Stomach (tissue), 9 donors: ENCODE measurements around the gene SLC38A5. TPM values are rescaled to one million over a fixed set of nuclear protein-coding genes. Genes with fewer than 3 reads are reported as not detected.

ENCODE experiments used
- DNase-seq, 2 donors: peaks; one replicate each; pipeline versions ENCODE4 v3.0.0 to v3.0.0-alpha.2; 2013 to 2019
- H3K27ac ChIP-seq, 5 donors: fragments of 200-600 bp in 4 of 5; sonication (generic) in 4 of 5; one replicate each; pipeline ENCODE4 v1.5.1; 2013 to 2019; ENCODE audit warnings: mild to moderate bottlenecking in 1 of 5, moderate library complexity in 1 of 5
- H3K27me3 ChIP-seq, 3 donors: fragments of 200-600 bp; sonication (generic); one replicate each; pipeline ENCODE4 v1.5.1; 2017 to 2019; ENCODE audit warnings: mixed run types in 1 of 3
- H3K36me3 ChIP-seq, 4 donors: fragments of 200-600 bp; sonication (generic); 1 replicate in 3 of 4; 2 replicates in 1 of 4; pipeline ENCODE4 v1.5.1; 2016 to 2019
- H3K4me1 ChIP-seq, 4 donors: fragments of 200-600 bp; sonication (generic); one replicate each; pipeline ENCODE4 v1.5.1; 2016 to 2019
- H3K4me3 ChIP-seq, 4 donors: fragments of 200-600 bp; sonication (generic) in 3 of 4; one replicate each; pipeline ENCODE4 v1.5.1; 2016 to 2019; ENCODE audit warnings: mild to moderate bottlenecking in 1 of 4
- H3K9me3 ChIP-seq, 4 donors: fragments of 200-600 bp; sonication (generic); one replicate each; pipeline ENCODE4 v1.5.1; 2016 to 2019
- EP300 ChIP-seq: sonication (generic); formaldehyde crosslinking; IDR thresholded peaks from one replicate; pipeline ENCODE4 v1.6.1; 2017; ENCODE audit warnings: antibody characterized with exemption
- POLR2A ChIP-seq, 4 donors: fragments of 450-650 bp; IDR thresholded peaks; one replicate each; pipeline ENCODE4 v1.6.1; 2016; ENCODE audit warnings: antibody characterized with exemption in 4 of 4, control low read depth in 2 of 4, mild to moderate bottlenecking in 1 of 4, moderate library complexity in 1 of 4
- POLR2AphosphoS5 ChIP-seq, 3 donors: sonication (generic); formaldehyde crosslinking; IDR thresholded peaks; one replicate each; pipeline ENCODE4 v1.6.1; 2016; ENCODE audit warnings: antibody characterized with exemption in 3 of 3
- WGBS, 5 donors: extraction: QIAGEN DNeasy Blood & Tissue Kit in 3 of 5; methylation state at CpG; one replicate each; pipeline versions ENCODE4 v1.1.5 to v1.1.7; 2013 to 2018; 5-methylcytosine and 5-hydroxymethylcytosine counted together
- intact Hi-C: fragments of 100-400 bp; cut with DNase I; formaldehyde crosslinking; loops from one replicate; pipeline ENCODE4 v1.15.1; 2023; ENCODE audit warnings: low total_unique reads
- polyA plus RNA-seq, 3 donors: library from polyadenylated mRNA; stranded (reverse); fragments of 200-250 nt; gene quantifications; one replicate each; pipeline ENCODE4 v1.2.3, GENCODE V29; 2013
- total RNA-seq, 5 donors: library from RNA; depleted of rRNA; stranded (reverse); fragments of >200 nt; gene quantifications; one replicate each; pipeline versions ENCODE4 v1.1.0 to v1.2.3, GENCODE V29; 2014 to 2016
- TF ChIP-seq, protein P1 (sequence below), 7 experiments: fragments of 450-650 bp in 4 of 7; fragments of 200-600 bp in 3 of 7; sonication (generic) in 3 of 7; IDR thresholded peaks; one replicate each; pipeline ENCODE4 v1.5.1; 2016 to 2019; ENCODE audit warnings: antibody characterized with exemption in 7 of 7, control low read depth in 2 of 7, mild to moderate bottlenecking in 1 of 7
- donor health status: healthy with polysubstance abuse.
- donor health status: Bipolar disorder and iron deficiency.
- donor health status: healthy.

The SLC38A5 gene
- total and polyA plus RNA-seq, 8 donors, result 4.1 to 45.8 (median 19.1) TPM

GRCh38 chrX:48474581-48474980 lies 4.5 kb upstream of the SLC38A5 start:
- Histone ChIP-seq H3K36me3 (peaks cover 0 to 14% (median 11%) of the 10 kb centered on the region in 4 donors), H3K9me3 (no peaks in the 10 kb centered on the region), H3K4me3 (no peak overlapping the region), H3K27me3 (no peaks in the 10 kb centered on the region), H3K27ac (no peak overlapping the region), H3K4me1 (peaks cover 0 to 23% (median 9%) of the 10 kb centered on the region in 4 donors)
- intact Hi-C loops, result no loop called here
- no peak for DNase-seq
- no peak for TF ChIP-seq EP300
- TF ChIP-seq, protein P1, sequence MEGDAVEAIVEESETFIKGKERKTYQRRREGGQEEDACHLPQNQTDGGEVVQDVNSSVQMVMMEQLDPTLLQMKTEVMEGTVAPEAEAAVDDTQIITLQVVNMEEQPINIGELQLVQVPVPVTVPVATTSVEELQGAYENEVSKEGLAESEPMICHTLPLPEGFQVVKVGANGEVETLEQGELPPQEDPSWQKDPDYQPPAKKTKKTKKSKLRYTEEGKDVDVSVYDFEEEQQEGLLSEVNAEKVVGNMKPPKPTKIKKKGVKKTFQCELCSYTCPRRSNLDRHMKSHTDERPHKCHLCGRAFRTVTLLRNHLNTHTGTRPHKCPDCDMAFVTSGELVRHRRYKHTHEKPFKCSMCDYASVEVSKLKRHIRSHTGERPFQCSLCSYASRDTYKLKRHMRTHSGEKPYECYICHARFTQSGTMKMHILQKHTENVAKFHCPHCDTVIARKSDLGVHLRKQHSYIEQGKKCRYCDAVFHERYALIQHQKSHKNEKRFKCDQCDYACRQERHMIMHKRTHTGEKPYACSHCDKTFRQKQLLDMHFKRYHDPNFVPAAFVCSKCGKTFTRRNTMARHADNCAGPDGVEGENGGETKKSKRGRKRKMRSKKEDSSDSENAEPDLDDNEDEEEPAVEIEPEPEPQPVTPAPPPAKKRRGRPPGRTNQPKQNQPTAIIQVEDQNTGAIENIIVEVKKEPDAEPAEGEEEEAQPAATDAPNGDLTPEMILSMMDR (IDR thresholded peaks at IDR 0.05), result no peak
- TF ChIP-seq POLR2AphosphoS5 (IDR thresholded peaks at IDR 0.05), result no peak
- no peak for TF ChIP-seq POLR2A (IDR thresholded peaks at IDR 0.05)
- 49 to 77% (median 70%) methylated on average over 6 of the region's 6 CpGs for WGBS, 5 donors

- TF ChIP-seq, protein P1 (IDR thresholded peaks at IDR 0.05), result no peak
- TF ChIP-seq EP300, result no peak
- TF ChIP-seq POLR2A (IDR thresholded peaks at IDR 0.05), result no peak
- TF ChIP-seq POLR2AphosphoS5 (IDR thresholded peaks at IDR 0.05), result no peak
- H3K4me3 ChIP-seq, result no peak overlapping the region
- intact Hi-C loops, result no loop called here
- WGBS, 5 donors, result 66 to 77% (median 67%) methylated on average over 10 of the region's 10 CpGs
- H3K4me1 ChIP-seq, result peaks cover 0 to 23% (median 9%) of the 10 kb centered on the region in 4 donors
- peaks cover 0 to 10% (median 8%) of the 10 kb centered on the region in 4 donors for H3K36me3 ChIP-seq
- no peaks in the 10 kb centered on the region for H3K9me3 ChIP-seq
- no peak overlapping the region for H3K27ac ChIP-seq
- no peak for DNase-seq
- no peaks in the 10 kb centered on the region for H3K27me3 ChIP-seq
Measured at GRCh38 chrX:48474127-48474526, 4.1 kb upstream of the SLC38A5 start.

GRCh38 chrX:48473704-48473990 lies 3.6 kb upstream of the SLC38A5 start:
- TF ChIP-seq POLR2AphosphoS5 (IDR thresholded peaks at IDR 0.05), result no peak
- TF ChIP-seq POLR2A (IDR thresholded peaks at IDR 0.05), result no peak
- TF ChIP-seq, protein P1 (IDR thresholded peaks at IDR 0.05), result no peak
- no peak for TF ChIP-seq EP300
- 54 to 88% (median 70%) methylated on average over 5 to 9 of the region's 9 CpGs for WGBS, 5 donors
- Histone ChIP-seq H3K9me3 (no peaks in the 10 kb centered on the region), H3K4me1 (peaks cover 0 to 23% (median 10%) of the 10 kb centered on the region in 4 donors), H3K4me3 (no peak overlapping the region), H3K27ac (no peak overlapping the region), H3K36me3 (peaks cover 0 to 6% (median 4%) of the 10 kb centered on the region in 4 donors), H3K27me3 (no peaks in the 10 kb centered on the region)
- DNase-seq, result no peak
- intact Hi-C loops, result no loop called here

GRCh38 chrX:48472851-48473703 lies 3.0 kb upstream of the SLC38A5 start:
- Histone ChIP-seq H3K27me3 (no peaks in the 10 kb centered on the region), H3K4me3 (no peak overlapping the region), H3K36me3 (peaks cover 0 to under 1% (median 0%) of the 10 kb centered on the region in 4 donors), H3K9me3 (no peaks in the 10 kb centered on the region), H3K4me1 (peaks cover 0 to 23% (median 15%) of the 10 kb centered on the region in 4 donors), H3K27ac (no peak overlapping the region)
- intact Hi-C loops, result no loop called here
- no peak for DNase-seq
- WGBS, 5 donors, result 42 to 60% (median 50%) methylated on average over 11 to 12 of the region's 12 CpGs
- no peak for TF ChIP-seq POLR2AphosphoS5 (IDR thresholded peaks at IDR 0.05)
- TF ChIP-seq EP300, result no peak
- TF ChIP-seq, protein P1 (IDR thresholded peaks at IDR 0.05), result no peak
- TF ChIP-seq POLR2A (IDR thresholded peaks at IDR 0.05), result no peak
